Gastroesophageal sphincter (tissue), 3 donors: Measurements from ENCODE around the gene ARRDC5.

Experiments used
- CTCF ChIP-seq, 4 experiments: fragments of 200-600 bp in 2 of 4; fragments of 450-650 bp in 2 of 4; sonication (generic) in 1 of 4; IDR thresholded peaks; one replicate each; pipeline ENCODE4 v1.5.1; 2017 to 2019; ENCODE audit warnings: antibody characterized with exemption in 4 of 4, mild to moderate bottlenecking in 2 of 4, moderate library complexity in 2 of 4
- EP300 ChIP-seq: sonication (generic); formaldehyde crosslinking; IDR thresholded peaks from one replicate; pipeline ENCODE4 v1.6.1; 2017; ENCODE audit warnings: antibody characterized with exemption, mild to moderate bottlenecking
- POLR2A ChIP-seq, 2 donors: fragments of 450-650 bp; IDR thresholded peaks; one replicate each; pipeline ENCODE4 v1.6.1; 2017; ENCODE audit warnings: antibody characterized with exemption in 2 of 2, mild to moderate bottlenecking in 2 of 2, moderate library complexity in 1 of 2
- POLR2AphosphoS5 ChIP-seq: sonication (generic); formaldehyde crosslinking; IDR thresholded peaks from one replicate; pipeline ENCODE4 v1.6.1; 2017; ENCODE audit warnings: antibody characterized with exemption

GRCh38 chr19:4914736-4915501 is 12.2 kb upstream of the ARRDC5 start:
- TF ChIP-seq CTCF (IDR thresholded peaks at IDR 0.05) (no peak), POLR2A (IDR thresholded peaks at IDR 0.05) (no peak), EP300 (no peak), POLR2AphosphoS5 (no peak)
